Adrenal gland (tissue), 5 donors: ENCODE measurements around the gene PRKCA.

Source experiments
- CTCF ChIP-seq, 6 experiments: fragments of 450-650 bp in 4 of 6; fragments of 200-600 bp in 2 of 6; sonication (generic) in 1 of 6; IDR thresholded peaks; 1 replicate in 5 of 6; 2 replicates in 1 of 6; pipeline versions ENCODE4 v1.5.1 to v1.8.0; 2016 to 2021; ENCODE audit warnings: antibody characterized with exemption in 6 of 6, mild to moderate bottlenecking in 2 of 6, moderate library complexity in 1 of 6
- POLR2A ChIP-seq, 2 donors: fragments of 450-650 bp; IDR thresholded peaks; one replicate each; pipeline ENCODE4 v1.6.1; 2017; ENCODE audit warnings: antibody characterized with exemption in 2 of 2, mild to moderate bottlenecking in 2 of 2, moderate library complexity in 1 of 2
- donor health status: DM: no; HTN: no; CAD: no.

GRCh38 chr17:66692421-66692690, 389.9 kb downstream of the PRKCA start:
- TF ChIP-seq CTCF (IDR thresholded peaks at IDR 0.05): no peak
- TF ChIP-seq POLR2A (IDR thresholded peaks at IDR 0.05): no peak
